Naive thymus-derived CD4-positive, alpha-beta T cell (primary cell): Measurements from ENCODE around the gene SLIT1. TPM values are rescaled to one million over a fixed set of nuclear protein-coding genes. Genes with fewer than 3 reads are reported as not detected.

Experiments used
- ATAC-seq: fragments of 150-1000 bp; cut with Tn5 transposase; 2 replicates; pipeline ENCODE4 v1.10.0; 2021; ENCODE audit warnings: mild to moderate bottlenecking, moderate library complexity
- CTCF ChIA-PET: fragments of 350-600 bp; sonication (Branson Sonifier 250); formaldehyde crosslinking; loops from one replicate; lab custom pipeline; 2021; ENCODE audit warnings: antibody characterized with exemption; lab: Charles Lee
- POLR2A ChIA-PET: fragments of 350-600 bp; sonication (Branson Sonifier 250); formaldehyde crosslinking; loops from one replicate; lab custom pipeline; 2021; ENCODE audit warnings: antibody characterized with exemption, inconsistent platforms; lab: Charles Lee
- DNase-seq, 9 donors: peaks; one replicate each; pipeline versions ENCODE4 v3.0.0 to v3.0.0-alpha.2; 2020 to 2022; ENCODE audit warnings: mixed read lengths in 1 of 9
- H3K27ac ChIP-seq: one replicate; pipeline ENCODE4 v1.7.0; 2013; ENCODE audit warnings: mild to moderate bottlenecking, low read depth, low read length, moderate library complexity
- H3K27me3 ChIP-seq, 2 donors: one replicate each; pipeline ENCODE4 v1.7.0; 2013; ENCODE audit warnings: low read length in 2 of 2, mild to moderate bottlenecking in 2 of 2, moderate library complexity in 2 of 2; ENCODE audit not compliant: control insufficient read depth in 2 of 2, insufficient read depth in 2 of 2
- H3K36me3 ChIP-seq, 3 experiments: 1 replicate in 2 of 3; 2 replicates in 1 of 3; pipeline ENCODE4 v1.7.0; 2013; ENCODE audit warnings: low read length in 3 of 3, mild to moderate bottlenecking in 3 of 3, moderate library complexity in 1 of 3; ENCODE audit not compliant: insufficient read depth in 3 of 3, control insufficient read depth in 2 of 3
- H3K4me1 ChIP-seq, 2 donors: one replicate each; pipeline ENCODE4 v1.7.0; 2013; ENCODE audit warnings: low read length in 2 of 2, mild to moderate bottlenecking in 2 of 2, moderate library complexity in 1 of 2; ENCODE audit not compliant: control insufficient read depth in 2 of 2, insufficient read depth in 2 of 2
- H3K4me3 ChIP-seq: 2 replicates; pipeline ENCODE4 v1.7.0; 2013; ENCODE audit warnings: mild to moderate bottlenecking, low read length
- H3K9me3 ChIP-seq, 3 experiments: 1 replicate in 2 of 3; 2 replicates in 1 of 3; pipeline ENCODE4 v1.7.0; 2013; ENCODE audit warnings: low read length in 3 of 3; ENCODE audit not compliant: control insufficient read depth in 2 of 3
- H3K27ac Mint-ChIP-seq, 9 donors: one replicate each; pipeline ENCODE4 v1.8.0; 2020 to 2022; ENCODE audit warnings: mixed read lengths in 9 of 9, mild to moderate bottlenecking in 8 of 9, moderate library complexity in 5 of 9, inconsistent platforms in 2 of 9
- H3K27me3 Mint-ChIP-seq, 5 donors: one replicate each; pipeline ENCODE4 v1.8.0; 2021 to 2022; ENCODE audit warnings: mixed read lengths in 5 of 5, mild to moderate bottlenecking in 1 of 5
- H3K36me3 Mint-ChIP-seq, 5 donors: one replicate each; pipeline ENCODE4 v1.8.0; 2020 to 2022; ENCODE audit warnings: mixed read lengths in 5 of 5, mild to moderate bottlenecking in 3 of 5, inconsistent platforms in 1 of 5
- H3K4me1 Mint-ChIP-seq, 7 donors: one replicate each; pipeline ENCODE4 v1.8.0; 2020 to 2022; ENCODE audit warnings: mixed read lengths in 7 of 7, mild to moderate bottlenecking in 3 of 7, inconsistent platforms in 1 of 7
- H3K4me3 Mint-ChIP-seq, 10 donors: one replicate each; pipeline ENCODE4 v1.8.0; 2020 to 2022; ENCODE audit warnings: mild to moderate bottlenecking in 10 of 10, mixed read lengths in 10 of 10, moderate library complexity in 6 of 10, inconsistent platforms in 2 of 10
- H3K9me3 Mint-ChIP-seq, 11 donors: one replicate each; pipeline ENCODE4 v1.8.0; 2020 to 2022; ENCODE audit warnings: mixed read lengths in 11 of 11, mild to moderate bottlenecking in 4 of 11, inconsistent platforms in 1 of 11, moderate library complexity in 1 of 11
- intact Hi-C, 2 donors: fragments of 100-400 bp; cut with micrococcal nuclease; formaldehyde crosslinking; loops; one replicate each; pipeline ENCODE4 v1.15.1; 2023
- polyA plus RNA-seq, 2 donors: library from polyadenylated mRNA; unstranded; fragments of 300-500 nt; fragmentation: Illumina TruSeq; gene quantifications; one replicate each; pipeline ENCODE4 v1.2.3, GENCODE V29; 2021
- total RNA-seq, 6 experiments: library from RNA in 5 of 6; stranded (reverse) in 5 of 6; gene quantifications; 1 replicate in 5 of 6; 2 replicates in 1 of 6; pipeline ENCODE4 v1.2.3 and lab custom pipeline; 2021 to 2026

Gene SLIT1
- total and polyA plus RNA-seq, 7 experiments from 2014 or later: 0.19 to 0.88 (median 0.44) TPM; not detected in 2

GRCh38 chr10:97150616-97151015 lies 35.1 kb downstream of the SLIT1 start:
- Histone ChIP-seq H3K4me3 (no peak overlapping the region), H3K27ac (no peak overlapping the region), H3K9me3 (no peaks in the 10 kb centered on the region), H3K4me1 (no peaks in the 10 kb centered on the region), H3K27me3 (no peaks in the 10 kb centered on the region), H3K36me3 (no peaks in the 10 kb centered on the region)
- ATAC-seq (no peak), DNase-seq (no peak)
- POLR2A ChIA-PET: no interaction called here
- no peaks in the 10 kb centered on the region for H3K4me1 Mint-ChIP-seq
- CTCF ChIA-PET: no interaction called here
- no peak overlapping the region for H3K4me3 Mint-ChIP-seq
- H3K36me3 Mint-ChIP-seq: no peaks in the 10 kb centered on the region
- H3K27ac Mint-ChIP-seq: no peak overlapping the region
- intact Hi-C loops: no loop called here
- H3K9me3 Mint-ChIP-seq: no peaks in the 10 kb centered on the region
- H3K27me3 Mint-ChIP-seq: no peaks in the 10 kb centered on the region

GRCh38 chr10:97150013-97150595 lies 35.7 kb downstream of the SLIT1 start:
- ATAC-seq: no peak
- ChIA-PET CTCF (no interaction called here), POLR2A (no interaction called here)
- H3K4me3 Mint-ChIP-seq: no peak overlapping the region
- Histone ChIP-seq H3K27me3 (no peaks in the 10 kb centered on the region), H3K4me3 (no peak overlapping the region), H3K9me3 (no peaks in the 10 kb centered on the region), H3K27ac (no peak overlapping the region), H3K36me3 (no peaks in the 10 kb centered on the region), H3K4me1 (no peaks in the 10 kb centered on the region)
- intact Hi-C loops: no loop called here
- H3K27me3 Mint-ChIP-seq: no peaks in the 10 kb centered on the region
- no peaks in the 10 kb centered on the region for H3K9me3 Mint-ChIP-seq
- H3K27ac Mint-ChIP-seq: no peak overlapping the region
- no peaks in the 10 kb centered on the region for H3K36me3 Mint-ChIP-seq
- no peaks in the 10 kb centered on the region for H3K4me1 Mint-ChIP-seq
- no peak for DNase-seq

- no peaks in the 10 kb centered on the region for H3K36me3 ChIP-seq
- no peaks in the 10 kb centered on the region for H3K27me3 Mint-ChIP-seq
- H3K4me1 ChIP-seq: no peaks in the 10 kb centered on the region
- ChIA-PET POLR2A (no interaction called here), CTCF (interaction anchor here (0.5 kb wide), 1 partner anchor 426 kb away, joined by 3 read pairs; no protein-coding TSS in a partner anchor)
- no peak overlapping the region for H3K4me3 ChIP-seq
- H3K4me3 Mint-ChIP-seq: no peak overlapping the region
- H3K27ac Mint-ChIP-seq: no peak overlapping the region
- intact Hi-C loops: no loop called here
- no peak for DNase-seq
- no peak overlapping the region for H3K27ac ChIP-seq
- H3K27me3 ChIP-seq: no peaks in the 10 kb centered on the region
- H3K9me3 Mint-ChIP-seq: no peaks in the 10 kb centered on the region
- no peaks in the 10 kb centered on the region for H3K4me1 Mint-ChIP-seq
- no peak for ATAC-seq
- H3K36me3 Mint-ChIP-seq: no peaks in the 10 kb centered on the region
- no peaks in the 10 kb centered on the region for H3K9me3 ChIP-seq
Measured at GRCh38 chr10:97149079-97149531, 36.7 kb downstream of the SLIT1 start.

GRCh38 chr10:97144297-97144696 lies 41.5 kb downstream of the SLIT1 start:
- no peak for DNase-seq
- H3K9me3 ChIP-seq: no peaks in the 10 kb centered on the region
- H3K36me3 ChIP-seq: no peaks in the 10 kb centered on the region
- no peaks in the 10 kb centered on the region for H3K9me3 Mint-ChIP-seq
- no peak overlapping the region for H3K4me3 Mint-ChIP-seq
- ATAC-seq: no peak
- peaks cover 0 to 3% (median 0%) of the 10 kb centered on the region in 7 donors for H3K4me1 Mint-ChIP-seq
- H3K27me3 Mint-ChIP-seq: peaks cover 6 to 28% (median 21%) of the 10 kb centered on the region in 5 donors
- no peak overlapping the region for H3K27ac ChIP-seq
- no peak overlapping the region for H3K27ac Mint-ChIP-seq
- no peaks in the 10 kb centered on the region for H3K27me3 ChIP-seq
- no peak overlapping the region for H3K4me3 ChIP-seq
- H3K4me1 ChIP-seq: no peaks in the 10 kb centered on the region
- ChIA-PET CTCF (no interaction called here), POLR2A (no interaction called here)
- intact Hi-C loops: no loop called here
- H3K36me3 Mint-ChIP-seq: no peaks in the 10 kb centered on the region

GRCh38 chr10:97142834-97143233 lies 42.9 kb downstream of the SLIT1 start:
- Mint-ChIP-seq H3K4me3 (no peak overlapping the region), H3K27ac (no peak overlapping the region), H3K4me1 (peaks cover 0 to 3% (median 0%) of the 10 kb centered on the region in 7 donors), H3K36me3 (no peaks in the 10 kb centered on the region), H3K9me3 (no peaks in the 10 kb centered on the region), H3K27me3 (peaks cover 6 to 29% (median 24%) of the 10 kb centered on the region in 5 donors)
- CTCF ChIA-PET: no interaction called here
- DNase-seq (no peak), ATAC-seq (no peak)
- H3K27me3 ChIP-seq: no peaks in the 10 kb centered on the region
- no peak overlapping the region for H3K4me3 ChIP-seq
- no peaks in the 10 kb centered on the region for H3K4me1 ChIP-seq
- H3K27ac ChIP-seq: no peak overlapping the region
- intact Hi-C loops: no loop called here
- POLR2A ChIA-PET: no interaction called here
- no peaks in the 10 kb centered on the region for H3K36me3 ChIP-seq
- H3K9me3 ChIP-seq: no peaks in the 10 kb centered on the region

GRCh38 chr10:97140902-97141745 lies 44.6 kb downstream of the SLIT1 start:
- intact Hi-C loops: no loop called here
- Histone ChIP-seq H3K4me1 (no peaks in the 10 kb centered on the region), H3K36me3 (no peaks in the 10 kb centered on the region), H3K27me3 (no peaks in the 10 kb centered on the region), H3K9me3 (no peaks in the 10 kb centered on the region), H3K27ac (no peak overlapping the region), H3K4me3 (no peak overlapping the region)
- Mint-ChIP-seq H3K9me3 (no peaks in the 10 kb centered on the region), H3K27me3 (peaks cover 6 to 29% (median 24%) of the 10 kb centered on the region in 5 donors), H3K4me1 (peaks cover 0 to 3% (median 0%) of the 10 kb centered on the region in 7 donors), H3K36me3 (no peaks in the 10 kb centered on the region), H3K27ac (no peak overlapping the region), H3K4me3 (no peak overlapping the region)
- POLR2A ChIA-PET: no interaction called here
- ATAC-seq (no peak), DNase-seq (no peak)
- CTCF ChIA-PET: no interaction called here
